Activated B cell treated with CpG ODN at 0.5 μM for 24 hours (primary cell): ENCODE measurements around the gene PRG2. TPM values are rescaled to one million over a fixed set of nuclear protein-coding genes. Genes with fewer than 3 reads are reported as not detected.

Source experiments
- ATAC-seq: fragments of 200-7000 bp; cut with Tn5 transposase; one replicate; pipeline ENCODE4 v1.10.0; 2021; ENCODE audit warnings: low read depth, mild to moderate bottlenecking, moderate library complexity
- CTCF ChIA-PET: fragments of 350-600 bp; sonication (Branson Sonifier 250); formaldehyde crosslinking; loops from one replicate; lab custom pipeline; 2021; ENCODE audit warnings: antibody characterized with exemption; lab: Charles Lee
- POLR2A ChIA-PET: fragments of 350-600 bp; sonication (Branson Sonifier 250); formaldehyde crosslinking; loops from one replicate; lab custom pipeline; 2021; ENCODE audit warnings: antibody characterized with exemption; lab: Charles Lee
- DNase-seq: peaks from one replicate; pipeline ENCODE4 v3.0.0; 2022
- H3K27ac Mint-ChIP-seq: one replicate; pipeline ENCODE4 v1.8.0; 2020; ENCODE audit warnings: mixed read lengths
- H3K27me3 Mint-ChIP-seq: one replicate; pipeline ENCODE4 v1.8.0; 2021; ENCODE audit warnings: mixed read lengths
- H3K36me3 Mint-ChIP-seq: one replicate; pipeline ENCODE4 v1.8.0; 2021; ENCODE audit warnings: low read depth, mixed read lengths
- H3K4me1 Mint-ChIP-seq: one replicate; pipeline ENCODE4 v1.8.0; 2021; ENCODE audit warnings: mixed read lengths
- H3K4me3 Mint-ChIP-seq: one replicate; pipeline ENCODE4 v1.8.0; 2020; ENCODE audit warnings: mild to moderate bottlenecking, mixed read lengths
- H3K9me3 Mint-ChIP-seq: one replicate; pipeline ENCODE4 v1.8.0; 2020; ENCODE audit warnings: mixed read lengths
- intact Hi-C: fragments of 100-400 bp; cut with micrococcal nuclease; formaldehyde crosslinking; loops from one replicate; pipeline ENCODE4 v1.15.1; 2024
- total RNA-seq: library from RNA; stranded (reverse); gene quantifications from 2 replicates; pipeline ENCODE4 v1.2.3, GENCODE V29; 2022
- TF ChIP-seq, protein P1 (sequence below): fragments of 200-600 bp; IDR thresholded peaks from one replicate; pipeline ENCODE4 v1.8.0; 2022; ENCODE audit warnings: antibody characterized with exemption, mild to moderate bottlenecking

Gene PRG2
- total RNA-seq, 1 donor from 2014 or later = 1.1 TPM

DNA sequence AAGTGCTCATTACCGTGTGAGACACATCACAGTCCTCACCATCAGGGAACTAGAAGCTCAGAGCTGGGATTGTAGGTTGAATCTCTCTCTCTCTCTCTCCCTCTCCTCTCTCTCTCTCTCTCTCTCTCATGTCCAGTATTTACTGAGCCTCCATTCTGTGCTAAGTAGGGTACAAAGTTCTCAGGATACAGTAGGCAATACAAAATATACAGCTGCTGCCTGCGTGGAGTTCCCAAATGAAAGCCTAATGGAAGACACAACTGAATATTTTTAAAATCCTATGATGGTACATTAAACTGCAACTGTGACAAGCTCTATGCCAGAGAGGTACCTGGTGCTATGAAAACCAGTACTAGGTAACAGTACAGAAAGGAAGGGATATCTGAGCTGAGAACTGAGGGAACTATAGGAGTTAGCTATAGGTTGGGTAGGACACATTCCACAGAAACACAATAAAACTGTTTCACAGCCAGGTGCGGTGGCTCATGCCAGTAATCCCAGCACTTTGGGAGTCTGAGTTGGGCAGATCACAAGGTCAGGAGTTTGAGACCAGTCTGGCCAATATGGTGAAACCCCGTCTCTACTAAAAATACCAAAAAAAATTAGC lies 9.6 kb upstream of the PRG2 start:
- ChIA-PET CTCF (interaction anchor here (1.5 to 1.9 kb wide), 3 partner anchors 11 to 58 kb away, joined by 3 to 5 read pairs (median 5); no protein-coding TSS in a partner anchor), POLR2A (interaction anchor here (1.0 to 11.5 kb wide), 2 partner anchors 22 to 27 kb away, joined by 3 to 238 read pairs; partner anchors contain the start of gene SLC43A3)
- no peak for DNase-seq
- H3K36me3 Mint-ChIP-seq = peaks cover 2% of the 10 kb centered on the region
- H3K27me3 Mint-ChIP-seq = no peaks in the 10 kb centered on the region
- TF ChIP-seq, protein P1, sequence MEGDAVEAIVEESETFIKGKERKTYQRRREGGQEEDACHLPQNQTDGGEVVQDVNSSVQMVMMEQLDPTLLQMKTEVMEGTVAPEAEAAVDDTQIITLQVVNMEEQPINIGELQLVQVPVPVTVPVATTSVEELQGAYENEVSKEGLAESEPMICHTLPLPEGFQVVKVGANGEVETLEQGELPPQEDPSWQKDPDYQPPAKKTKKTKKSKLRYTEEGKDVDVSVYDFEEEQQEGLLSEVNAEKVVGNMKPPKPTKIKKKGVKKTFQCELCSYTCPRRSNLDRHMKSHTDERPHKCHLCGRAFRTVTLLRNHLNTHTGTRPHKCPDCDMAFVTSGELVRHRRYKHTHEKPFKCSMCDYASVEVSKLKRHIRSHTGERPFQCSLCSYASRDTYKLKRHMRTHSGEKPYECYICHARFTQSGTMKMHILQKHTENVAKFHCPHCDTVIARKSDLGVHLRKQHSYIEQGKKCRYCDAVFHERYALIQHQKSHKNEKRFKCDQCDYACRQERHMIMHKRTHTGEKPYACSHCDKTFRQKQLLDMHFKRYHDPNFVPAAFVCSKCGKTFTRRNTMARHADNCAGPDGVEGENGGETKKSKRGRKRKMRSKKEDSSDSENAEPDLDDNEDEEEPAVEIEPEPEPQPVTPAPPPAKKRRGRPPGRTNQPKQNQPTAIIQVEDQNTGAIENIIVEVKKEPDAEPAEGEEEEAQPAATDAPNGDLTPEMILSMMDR = no peak
- peaks cover 2% of the 10 kb centered on the region for H3K9me3 Mint-ChIP-seq
- intact Hi-C loops = no loop called here
- H3K4me3 Mint-ChIP-seq = no peak overlapping the region
- H3K27ac Mint-ChIP-seq = no peak overlapping the region
- ATAC-seq = no peak
- H3K4me1 Mint-ChIP-seq = peaks cover 17% of the 10 kb centered on the region

DNA sequence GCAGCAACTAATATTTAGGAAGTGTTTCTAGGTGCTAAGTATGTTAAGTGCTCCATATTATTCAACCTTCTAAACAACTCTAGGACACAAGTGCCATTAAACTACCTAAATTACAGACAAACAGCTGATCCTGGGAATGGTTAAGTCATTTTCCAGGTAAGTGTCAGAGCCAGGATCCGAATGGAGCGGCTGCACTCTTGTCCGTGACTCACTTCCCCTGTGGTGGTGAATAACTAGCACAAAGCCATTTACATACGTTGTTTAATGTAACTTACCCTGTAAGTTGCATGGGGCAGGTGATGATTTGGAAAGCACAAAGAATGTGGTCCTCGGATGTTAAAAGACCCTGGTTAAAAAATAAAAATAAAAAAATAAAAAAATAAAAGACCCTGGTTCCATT lies 8.8 kb upstream of the PRG2 start:
- Mint-ChIP-seq H3K4me1 (peaks cover 10% of the 10 kb centered on the region), H3K4me3 (no peak overlapping the region), H3K27me3 (no peaks in the 10 kb centered on the region), H3K9me3 (peaks cover 2% of the 10 kb centered on the region), H3K36me3 (no peaks in the 10 kb centered on the region), H3K27ac (no peak overlapping the region)
- POLR2A ChIA-PET = interaction anchor here (1.0 to 11.5 kb wide), 2 partner anchors 23 to 26 kb away, joined by 3 to 238 read pairs; partner anchors contain the start of gene SLC43A3
- intact Hi-C loops = no loop called here
- ATAC-seq = no peak
- TF ChIP-seq, protein P1 = no peak
- CTCF ChIA-PET = interaction anchor here (1.6 to 1.9 kb wide), 2 partner anchors 53 to 59 kb away, joined by 5 read pairs; no protein-coding TSS in a partner anchor
- no peak for DNase-seq

DNA sequence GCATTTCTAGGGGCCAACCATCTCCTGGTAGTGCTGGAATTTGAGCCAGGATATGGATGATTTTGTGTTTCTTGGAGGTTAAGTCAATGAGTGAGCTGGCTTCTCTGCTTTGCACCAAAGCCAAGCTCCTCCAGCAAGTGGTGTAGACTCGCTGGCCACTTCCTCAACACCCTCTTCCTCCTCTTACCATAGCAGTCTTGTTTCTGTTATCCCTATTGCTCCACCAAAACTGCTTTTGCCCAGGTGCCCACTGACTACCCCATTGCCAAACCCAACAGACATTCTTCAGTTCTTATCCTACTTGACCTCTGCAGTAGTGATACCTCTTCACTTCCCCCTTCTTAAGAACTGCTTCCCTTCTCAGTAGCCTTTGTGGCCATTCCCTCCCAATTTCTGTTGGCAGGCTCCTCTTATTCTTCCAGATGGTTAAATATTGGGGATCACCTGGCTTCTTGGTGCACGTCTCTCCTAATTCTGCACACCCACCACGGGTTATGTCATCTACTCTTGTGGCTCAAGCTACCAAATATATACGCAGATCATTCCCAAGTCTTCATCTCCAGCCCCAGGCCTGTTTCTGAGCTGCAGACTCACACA lies 7.0 kb upstream of the PRG2 start:
- no peaks in the 10 kb centered on the region for H3K36me3 Mint-ChIP-seq
- TF ChIP-seq, protein P1 = no peak
- ATAC-seq (no peak), DNase-seq (no peak)
- CTCF ChIA-PET = no interaction called here
- no peaks in the 10 kb centered on the region for H3K27me3 Mint-ChIP-seq
- no peak overlapping the region for H3K4me3 Mint-ChIP-seq
- H3K4me1 Mint-ChIP-seq = no peaks in the 10 kb centered on the region
- intact Hi-C loops = no loop called here
- no peak overlapping the region for H3K27ac Mint-ChIP-seq
- POLR2A ChIA-PET = interaction anchor here (0.6 to 0.8 kb wide), 3 partner anchors 8 to 51 kb away, joined by 3 to 6 read pairs (median 5); partner anchors contain the start of gene SLC43A3
- no peaks in the 10 kb centered on the region for H3K9me3 Mint-ChIP-seq

DNA sequence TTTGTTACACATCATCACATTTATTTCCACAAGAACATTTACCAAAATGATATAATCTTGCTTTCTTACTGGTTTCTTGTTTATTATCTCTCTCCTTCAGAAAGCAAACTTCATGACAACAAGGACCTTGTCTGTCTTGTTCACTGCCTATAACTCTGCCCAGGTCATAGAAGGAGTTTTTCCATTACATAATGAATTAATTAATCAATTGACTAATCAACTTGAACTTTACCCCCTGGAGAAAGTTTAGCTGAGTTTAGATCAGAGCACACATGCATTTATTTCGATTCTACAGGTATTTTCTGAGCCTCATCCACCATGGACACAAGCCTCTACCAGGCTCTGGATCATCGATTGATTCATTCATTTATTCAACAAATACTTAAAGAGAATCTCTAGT lies 6.3 kb upstream of the PRG2 start:
- Mint-ChIP-seq H3K36me3 (no peaks in the 10 kb centered on the region), H3K4me1 (no peaks in the 10 kb centered on the region), H3K4me3 (no peak overlapping the region), H3K27me3 (no peaks in the 10 kb centered on the region), H3K9me3 (no peaks in the 10 kb centered on the region), H3K27ac (no peak overlapping the region)
- CTCF ChIA-PET = interaction anchor here (1.0 kb wide), 1 partner anchor 61 kb away, joined by 3 read pairs; no protein-coding TSS in a partner anchor
- POLR2A ChIA-PET = interaction anchor here (0.6 to 0.8 kb wide), 2 partner anchors 9 to 29 kb away, joined by 3 to 5 read pairs; partner anchors contain the start of gene SLC43A3
- DNase-seq = no peak
- intact Hi-C loops = no loop called here
- no peak for ATAC-seq
- TF ChIP-seq, protein P1 = no peak
